Renal pelvis (tissue), 12 donors: ENCODE results near the gene CYP2W1. TPM values are rescaled to one million over a fixed set of nuclear protein-coding genes. Genes with fewer than 3 reads are reported as not detected.
A peak's percentile ranks its signal among the peaks of the same experiment; 100 is the strongest.
"Not testable (repeated sequence)": the region's sequence is repeated elsewhere in the genome, so short reads cannot be mapped to it uniquely, and the experiment has no call there.

ENCODE experiments used
- DNase-seq: peaks from one replicate; pipeline ENCODE4 v3.0.0-alpha.2; 2013
- long read RNA-seq, 16 experiments: transcript quantifications; one replicate each; lab custom pipeline, GENCODE V29; 2026
- polyA plus RNA-seq, 3 donors: library from polyadenylated mRNA; unstranded; fragments of 120-200 nt; gene quantifications; one replicate each; pipeline ENCODE4 v1.2.1, GENCODE V29; 2013; ENCODE audit not compliant: insufficient read length in 3 of 3

The CYP2W1 gene
- polyA plus RNA-seq, result 1 to 10 TPM; 3.3 to 4.3 (median 3.3) TPM
- long read RNA-seq, donor 1, result 0 reads
- long read RNA-seq, donor 2, result 0 reads
- long read RNA-seq, donor 3, result 0 reads
- long read RNA-seq, donor 4, partial matches to known transcripts, result 0 of 1 reads
- long read RNA-seq, donor 4, other reads (novel, unspliced or antisense), result 0 of 1 reads
- long read RNA-seq, donor 5, result 0 reads
- long read RNA-seq, donor 6, result 0 reads
- long read RNA-seq, donor 7, partial matches to known transcripts, result 0 of 1 reads
- long read RNA-seq, donor 7, other reads (novel, unspliced or antisense), result 0 of 1 reads
- long read RNA-seq, donor 8, result 0 reads
- long read RNA-seq, donor 9, partial matches to known transcripts, result 0 of 1 reads
- long read RNA-seq, donor 9, other reads (novel, unspliced or antisense), result 0 of 1 reads
- long read RNA-seq, donor 10, partial matches to known transcripts, result 42 of 67 reads
- long read RNA-seq, donor 10, other reads (novel, unspliced or antisense), result 25 of 67 reads
- long read RNA-seq, donor 11, partial matches to known transcripts, result 11 of 66 reads
- long read RNA-seq, donor 11, other reads (novel, unspliced or antisense), result 54 of 66 reads
- long read RNA-seq, donor 12, partial matches to known transcripts, result 0 of 2 reads
- long read RNA-seq, donor 12, other reads (novel, unspliced or antisense), result 0 of 2 reads
- long read RNA-seq, donor 13, partial matches to known transcripts, result 0 of 1 reads
- long read RNA-seq, donor 13, other reads (novel, unspliced or antisense), result 0 of 1 reads
- long read RNA-seq, donor 14, partial matches to known transcripts, result 90 of 119 reads
- long read RNA-seq, donor 14, other reads (novel, unspliced or antisense), result 29 of 119 reads
- long read RNA-seq, donor 15, transcript CYP2W1-201 (9 exons, 2,304 nt), result major isoform, 12 of 13 reads
- long read RNA-seq, donor 15, partial matches to known transcripts, result 0 of 13 reads
- long read RNA-seq, donor 15, other reads (novel, unspliced or antisense), result 0 of 13 reads
- long read RNA-seq, donor 16, partial matches to known transcripts, result 0 of 2 reads
- long read RNA-seq, donor 16, other reads (novel, unspliced or antisense), result 0 of 2 reads

DNA sequence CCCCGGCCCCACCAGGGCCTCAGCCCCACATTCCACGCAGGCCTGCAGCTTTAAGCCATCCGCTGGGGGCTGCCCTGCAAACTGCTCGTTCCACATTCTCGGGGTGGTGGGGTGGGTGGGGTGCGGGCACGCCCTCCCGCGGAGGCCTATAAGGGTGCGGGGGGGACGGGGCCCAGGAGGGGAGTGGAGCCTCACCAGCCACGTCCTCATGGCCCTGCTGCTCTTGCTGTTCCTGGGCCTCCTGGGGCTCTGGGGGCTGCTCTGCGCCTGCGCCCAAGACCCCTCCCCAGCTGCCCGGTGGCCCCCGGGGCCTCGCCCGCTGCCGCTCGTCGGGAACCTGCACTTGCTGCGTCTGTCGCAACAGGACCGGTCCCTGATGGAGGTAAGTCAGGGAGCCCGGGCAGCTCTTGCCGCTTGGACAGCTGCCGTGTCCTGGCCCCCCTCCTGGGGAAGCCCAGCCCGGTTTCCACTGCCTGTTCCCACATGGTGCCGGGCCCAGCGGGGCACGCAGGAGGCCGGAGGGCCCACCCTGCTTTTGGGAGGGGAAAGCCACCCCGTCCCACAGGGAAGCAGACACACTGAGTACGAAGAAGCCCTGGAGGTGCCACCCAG is at the start of gene CYP2W1:
TSS of gene CYP2W1 (plus strand) at position 178 of the 612 bp plus-strand sequence. CDS start at position 209, 31 bp downstream.
- no peak for DNase-seq

DNA sequence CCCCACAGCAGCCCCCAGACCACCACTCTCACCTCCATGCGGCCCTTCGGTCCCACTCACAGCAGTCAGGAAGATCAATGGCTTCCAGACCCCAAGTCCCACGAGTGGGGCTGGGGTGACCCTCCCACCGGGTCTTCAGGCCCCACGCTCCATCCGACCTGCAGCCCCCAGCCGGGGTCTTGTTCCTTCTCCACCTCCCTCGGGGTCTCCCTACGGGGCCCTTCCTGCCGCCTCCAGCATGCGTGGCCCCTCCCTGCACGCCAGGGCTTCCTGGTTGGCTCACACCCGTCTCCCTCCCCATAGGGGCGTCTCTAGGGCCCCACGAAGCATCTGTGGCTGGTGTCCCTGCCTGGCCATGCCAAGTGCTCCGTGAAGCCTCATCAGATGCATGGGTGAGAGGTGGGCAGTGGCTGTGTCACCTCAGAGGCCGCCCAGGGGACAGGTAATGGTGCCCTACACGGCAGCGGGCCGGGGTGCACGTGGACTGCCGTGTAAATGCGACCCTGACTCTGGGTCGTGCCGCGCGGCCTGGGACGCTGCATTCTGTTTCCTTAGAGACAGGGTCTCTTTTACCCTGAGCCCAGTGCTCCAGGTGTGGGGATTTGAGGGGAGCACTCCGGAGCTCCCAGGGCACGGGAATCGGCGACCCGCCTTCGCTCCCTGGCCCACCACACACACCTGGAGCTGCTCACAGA is 48.4 kb upstream of the CYP2W1 start:
- no peak for DNase-seq

DNA sequence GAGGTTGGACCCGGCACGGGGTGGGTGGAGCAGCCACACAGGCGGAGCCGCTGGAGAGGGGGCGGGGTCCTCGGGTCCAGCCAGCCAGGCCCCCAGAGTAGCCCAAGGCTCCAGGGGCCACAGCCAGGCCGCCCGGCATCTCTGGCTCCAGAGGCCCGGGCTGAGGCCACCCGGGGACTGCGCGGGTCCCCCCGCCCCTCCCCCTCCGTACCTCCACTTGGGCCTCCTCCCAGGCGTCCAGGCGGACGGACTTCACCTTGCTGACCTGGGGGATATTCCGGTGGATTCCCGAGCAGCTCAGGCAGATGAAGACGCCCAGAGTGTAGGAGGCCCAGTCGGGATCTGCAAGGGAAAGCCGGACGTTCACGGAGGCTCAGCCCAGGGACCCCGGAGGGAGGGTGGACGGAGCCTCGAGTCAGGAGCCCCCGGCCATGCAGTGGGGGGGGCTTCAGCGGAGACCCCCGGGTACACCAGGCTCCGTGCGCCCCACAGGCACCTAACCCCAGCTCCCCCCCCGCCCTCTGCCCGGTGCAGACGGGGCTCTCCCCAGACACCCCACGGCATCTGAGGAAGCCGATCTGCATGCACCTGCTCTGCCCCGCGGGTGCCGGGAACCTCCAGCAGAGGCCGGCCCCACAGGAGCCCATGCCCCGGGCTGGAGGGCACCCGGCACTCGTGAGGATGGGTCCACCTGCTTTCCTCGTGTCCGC is 47.7 kb upstream of the CYP2W1 start:
- no peak for DNase-seq

- DNase-seq, result no peak
These were observed 47.1 kb upstream of the CYP2W1 start for GRCh38 chr7:935874-936385.

DNA sequence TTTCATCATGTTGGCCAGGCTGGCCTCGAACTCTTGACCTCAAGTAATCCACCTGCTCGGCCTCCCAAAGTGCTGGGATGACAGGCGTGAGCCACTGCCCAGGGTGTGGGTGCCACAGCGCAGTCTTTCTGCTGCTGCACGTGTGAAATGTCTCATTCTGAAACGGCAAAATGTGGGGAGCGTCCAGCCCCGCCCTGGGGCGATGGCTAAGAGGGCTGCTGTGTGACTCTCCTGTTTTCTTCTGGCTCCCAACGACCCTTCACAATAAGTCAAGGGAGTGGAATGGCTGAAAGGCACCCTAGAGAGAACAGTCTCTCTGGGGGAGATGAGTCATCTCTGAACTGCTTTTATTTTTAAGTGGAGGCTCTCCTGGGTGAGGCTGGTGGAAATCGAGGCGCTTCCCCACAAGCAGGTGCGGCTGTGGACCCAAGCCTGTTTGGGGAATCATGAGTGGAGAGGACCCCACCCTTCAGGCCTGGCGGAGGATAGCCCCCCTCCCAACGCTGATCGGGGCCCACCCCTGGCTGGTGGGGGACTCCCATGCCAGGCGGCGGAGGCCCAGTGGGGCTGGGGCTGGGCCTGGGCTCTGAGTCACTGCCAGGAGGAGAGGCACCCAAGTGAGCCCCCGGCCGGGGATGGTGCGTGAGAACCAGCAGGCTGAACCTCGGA is 46.5 kb upstream of the CYP2W1 start:
- DNase-seq, result no peak

DNA sequence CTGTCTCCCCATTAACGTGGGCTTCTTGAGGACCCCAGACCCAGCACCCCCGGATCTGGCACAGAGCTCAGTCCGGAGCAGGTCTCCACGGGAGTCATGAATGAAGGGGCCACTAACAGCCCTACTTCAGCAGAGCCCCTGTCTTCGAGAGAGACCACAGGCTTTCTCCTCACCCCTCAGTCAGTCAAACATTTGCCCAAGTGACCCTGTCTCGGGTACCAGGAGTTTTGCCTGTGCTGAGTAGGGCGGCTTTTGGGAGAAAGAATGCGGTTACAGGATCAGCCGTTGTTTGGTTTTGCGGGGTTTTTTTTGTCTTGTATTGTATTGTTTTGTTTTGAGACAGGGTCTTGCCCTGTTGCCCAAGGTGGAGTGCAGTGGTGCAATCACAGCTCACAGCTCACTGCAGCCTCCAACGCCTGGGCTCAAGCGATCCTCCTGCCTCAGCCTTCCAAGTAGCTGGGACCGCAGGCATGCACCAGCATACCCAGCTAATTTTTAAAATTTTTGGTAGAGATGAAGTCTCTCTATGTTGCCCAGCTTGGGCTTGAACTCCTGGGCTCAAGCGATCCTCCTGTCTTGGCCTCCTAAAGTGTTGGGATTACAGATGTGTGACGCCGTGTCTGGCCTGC is 45.0 kb upstream of the CYP2W1 start:
- no peak for DNase-seq

GRCh38 chr7:938546-939185 is 44.3 kb upstream of the CYP2W1 start:
- DNase-seq, result no peak

DNA sequence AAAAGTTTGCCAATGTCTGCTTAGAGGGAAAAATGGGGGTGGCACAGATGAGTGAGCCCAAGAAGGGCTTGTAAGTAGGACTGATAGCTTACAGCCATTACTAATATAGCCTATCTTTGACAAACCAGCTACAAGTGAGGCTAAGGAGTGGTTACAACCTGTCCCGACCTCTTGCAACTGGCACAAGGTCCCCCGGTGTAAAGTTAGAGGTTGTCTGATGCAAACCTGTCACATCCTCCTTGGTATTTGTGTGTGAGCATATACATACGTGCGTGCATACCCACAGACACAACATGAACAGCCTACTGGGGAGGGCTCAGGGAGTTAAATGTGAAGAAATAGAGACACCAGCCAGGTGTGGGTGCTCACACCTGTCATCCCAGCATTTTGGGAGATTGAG is 43.1 kb upstream of the CYP2W1 start:
- no peak for DNase-seq

- DNase-seq, result no peak
These were observed 42.2 kb upstream of the CYP2W1 start for GRCh38 chr7:940599-941408.

- not testable (repeated sequence) for DNase-seq
These were observed 39.2 kb upstream of the CYP2W1 start for GRCh38 chr7:943793-944192.

DNA sequence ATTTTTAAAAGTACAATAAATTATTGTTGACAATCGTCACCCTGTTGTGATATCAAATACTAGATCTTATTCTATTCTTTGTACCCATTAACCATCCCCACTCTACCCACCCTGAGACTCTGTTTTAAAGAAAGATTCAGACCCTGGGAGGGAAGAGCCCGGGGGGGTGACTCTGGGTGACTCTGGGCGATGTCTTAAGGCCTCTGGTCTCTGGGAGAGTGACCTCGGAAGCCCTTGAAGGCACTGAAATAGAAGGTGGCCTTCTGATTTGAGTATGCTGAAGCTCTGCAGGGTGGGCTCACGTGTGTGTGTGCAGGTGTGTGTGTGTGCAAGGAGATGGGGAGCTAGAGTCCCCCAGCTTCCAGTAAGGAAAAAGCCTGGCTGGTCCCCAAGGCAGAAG is 38.2 kb upstream of the CYP2W1 start:
- no peak for DNase-seq

DNA sequence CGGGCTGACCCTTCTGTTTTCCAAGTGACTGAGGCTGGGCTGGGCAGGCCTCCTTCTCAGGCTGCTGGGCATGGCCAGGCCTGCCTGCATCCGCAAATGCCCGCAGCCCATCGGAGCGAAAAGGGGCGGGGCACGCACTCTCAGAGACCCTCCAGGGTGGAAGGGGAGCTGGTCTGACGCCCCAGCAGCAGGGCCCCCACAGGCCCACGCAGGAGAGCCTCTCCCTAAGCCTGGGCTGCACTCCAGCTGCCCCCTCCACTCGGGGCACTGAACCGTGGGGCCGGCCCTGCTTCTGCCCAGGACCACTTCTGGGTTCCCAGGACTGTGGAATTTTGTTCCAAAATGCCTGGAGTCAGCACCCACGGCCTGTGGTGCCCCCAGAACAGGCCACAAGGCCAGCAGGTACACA is 37.8 kb upstream of the CYP2W1 start:
- DNase-seq, result peak; percentile 68

DNA sequence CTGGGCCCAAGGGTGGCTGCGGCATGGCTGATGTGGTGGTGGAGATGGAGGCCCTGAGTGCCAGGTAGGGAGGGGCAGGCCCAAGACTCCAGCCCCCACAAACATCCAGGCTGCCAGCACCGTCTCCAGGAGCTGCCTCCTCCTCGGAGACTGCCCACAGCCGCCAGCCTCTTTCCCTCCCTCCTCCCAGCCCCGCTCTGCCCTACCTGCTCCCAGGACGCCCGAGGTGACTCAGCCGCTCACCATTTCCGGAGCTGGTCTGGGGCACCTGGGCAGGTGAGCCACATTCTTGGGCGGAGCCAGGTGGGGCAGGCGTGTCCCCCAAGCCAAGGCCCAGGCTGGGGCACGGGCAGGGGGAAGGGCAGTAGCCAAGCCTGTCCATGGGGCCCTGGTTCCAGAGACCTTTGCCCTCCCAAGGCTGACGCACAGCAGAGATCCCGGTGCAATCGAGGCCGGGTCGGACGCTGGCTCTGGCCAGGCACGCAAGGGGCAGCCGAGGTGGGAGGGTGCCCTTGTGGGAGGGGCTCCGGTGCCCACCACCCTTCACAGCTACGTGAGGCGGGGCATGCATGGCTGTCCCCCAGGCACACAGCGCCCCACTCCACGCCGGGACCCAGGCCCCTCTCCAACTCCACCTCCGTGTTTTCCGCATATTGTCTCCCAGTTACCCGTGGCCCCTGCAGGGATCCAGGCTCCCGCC is 37.3 kb upstream of the CYP2W1 start:
- peak; percentile 67 for DNase-seq

DNA sequence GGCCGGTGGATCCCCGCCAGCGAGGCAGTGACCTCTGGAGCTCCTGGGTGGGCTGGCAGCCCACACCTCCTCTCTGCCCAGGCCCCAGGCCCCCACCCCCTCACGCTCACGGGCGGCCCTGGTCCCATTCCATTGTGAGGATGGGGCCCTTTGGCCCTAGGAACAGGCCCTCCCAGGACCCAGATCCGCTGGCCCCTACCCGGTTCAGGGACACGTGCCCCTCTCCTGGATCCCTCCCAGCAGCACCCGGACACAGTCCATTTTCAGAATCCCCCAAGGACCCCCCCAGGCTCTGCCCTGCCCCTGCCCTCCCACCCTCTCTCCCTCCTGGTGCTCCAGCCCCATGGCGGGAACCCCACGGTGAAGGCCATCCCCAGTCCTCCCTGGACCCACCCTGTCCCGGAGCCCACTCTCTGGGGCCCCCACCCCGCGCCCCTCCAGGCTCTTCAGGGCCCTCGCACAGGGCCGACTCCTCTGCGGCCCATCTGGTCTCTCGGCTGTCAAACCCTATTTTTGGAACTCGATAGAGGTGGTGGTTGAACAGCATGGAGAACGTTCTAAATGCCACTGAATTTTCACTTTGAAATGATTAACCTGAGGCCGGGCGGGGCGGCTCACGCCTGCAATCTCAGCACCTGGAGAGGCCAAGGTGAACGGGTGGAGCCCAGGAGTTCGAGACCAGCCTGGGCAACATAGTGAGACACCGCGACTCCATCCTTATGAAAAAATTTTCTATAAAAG is 36.6 kb upstream of the CYP2W1 start:
- no peak for DNase-seq

GRCh38 chr7:947391-948210 is 35.4 kb upstream of the CYP2W1 start:
- DNase-seq, result no peak
